Erythroblast (primary cell): ENCODE results near the gene ARPC5L.

ENCODE experiments used
- GATA1 ChIP-seq: IDR thresholded peaks from 2 replicates; pipeline ENCODE4 v1.6.1; 2011; ENCODE audit warnings: low read depth, mild to moderate bottlenecking, control low read depth, low read length, moderate library complexity
- POLR2A ChIP-seq: IDR thresholded peaks from 2 replicates; pipeline ENCODE4 v1.6.1; 2011; ENCODE audit warnings: mild to moderate bottlenecking, low read length

GRCh38 chr9:124818431-124819281 lies 43.3 kb upstream of the ARPC5L start:
- TF ChIP-seq POLR2A (no peak), GATA1 (no peak)
